ENCODE data around the gene AGAP1. TPM values are rescaled to one million over a fixed set of nuclear protein-coding genes. Genes with fewer than 3 reads are reported as not detected.

Gene AGAP1
- total RNA-seq, 1 experiment from 2014 or later, result 25.8 TPM

GRCh38 chr2:236168110-236169080 is 674.6 kb downstream of the AGAP1 start, which contains the start of gene GBX2:
Gene GBX2, minus strand, starts transcription at chr2:236168386. Its CDS starts 415 bp downstream, at chr2:236167971.
- Histone ChIP-seq H2AFZ (ENCODE audit: low read length) (no peak within 1 kb of the TSS), H3K4ac (ENCODE audit: low read depth, low read length) (no peak within 1 kb of the TSS), H3T11ph (ENCODE audit: low read length) (no peak within 1 kb of the TSS), H2BK20ac (ENCODE audit: low read depth, low read length, poor library complexity, severe bottlenecking) (no peak within 1 kb of the TSS), H3K27ac (ENCODE audit: insufficient read length, low read depth, low read length) (no peak within 1 kb of the TSS), H3K18ac (ENCODE audit: insufficient read length, low read depth, low read length) (no peak within 1 kb of the TSS), H2BK12ac (ENCODE audit: insufficient read length, low read depth, low read length) (no peak within 1 kb of the TSS), H3K9me3 (ENCODE audit: control insufficient read depth, low read depth, low read length) (no peaks in the 10 kb centered on the region), H2BK120ac (ENCODE audit: low read depth, low read length, poor library complexity, severe bottlenecking) (no peak within 1 kb of the TSS), H3K79me1 (ENCODE audit: insufficient read depth, low read depth, low read length, poor library complexity, severe bottlenecking) (no peaks in the 10 kb centered on the region), H4K91ac (ENCODE audit: insufficient read length, low read depth, low read length) (no peak within 1 kb of the TSS), H3K56ac (ENCODE audit: insufficient read length, low read depth, low read length) (no peak within 1 kb of the TSS), H3K4me1 (ENCODE audit: insufficient read depth, low read length) (peaks cover 3% of the 10 kb centered on the region), H4K8ac (replicated peaks; ENCODE audit: insufficient read length, low read depth, low read length) (no peak within 1 kb of the TSS), H2BK5ac (ENCODE audit: insufficient read length, low read length) (no peak within 1 kb of the TSS), H4K5ac (ENCODE audit: insufficient read length, low read depth, low read length) (no peak within 1 kb of the TSS), H3K23me2 (ENCODE audit: insufficient read length, low read depth, low read length, poor library complexity, severe bottlenecking) (peaks cover 28% of the 10 kb centered on the region), H3K4me2 (ENCODE audit: insufficient read depth, insufficient read length, low read length) (peak within 1 kb of the TSS; percentile 64), H3K9ac (ENCODE audit: extremely low read depth, insufficient read length, low read length) (no peak within 1 kb of the TSS), H2AK5ac (ENCODE audit: insufficient read length, low read length) (no peak within 1 kb of the TSS), H4K20me1 (ENCODE audit: control insufficient read depth, insufficient read depth, insufficient read length) (no peaks in the 10 kb centered on the region), H3K14ac (ENCODE audit: insufficient read depth, low read length) (peak within 1 kb of the TSS; percentile 54; the same call in 1 of the 2 replicates), H3K79me2 (ENCODE audit: insufficient read depth, low read length) (no peaks in the 10 kb centered on the region), H3K27me3 (ENCODE audit: insufficient read depth, low read length) (peaks cover 80% of the 10 kb centered on the region), H2BK15ac (ENCODE audit: low read depth, low read length) (no peak within 1 kb of the TSS), H3K23ac (ENCODE audit: insufficient read length, low read depth, low read length) (no peak within 1 kb of the TSS)
- Mint-ChIP-seq H3K27me3 (ENCODE audit: low read depth) (peaks cover 93% of the 10 kb centered on the region), H3K4me3 (peak within 1 kb of the TSS; percentile 48 to 81), H3K4me1 (peaks cover 40 to 44% of the 10 kb centered on the region in 2 experiments), H3K36me3 (ENCODE audit: insufficient read depth in 1 of 3, low read depth in 3 of 3) (peaks cover 0 to 2% (median 0%) of the 10 kb centered on the region in 3 experiments; a peak in 2 of 7 replicates), H3K9me3 (peaks cover 0 to 8% of the 10 kb centered on the region in 2 experiments; a peak in 2 of 5 replicates), H3K27ac (no peak within 1 kb of the TSS)
- TF ChIP-seq CTCF (conservative IDR thresholded peaks at IDR 0.05), result no peak
- peak; percentile 94 for DNase-seq
- no CpG with 5 or more reads among the region's 105 CpGs for WGBS (ENCODE audit: extremely low coverage, insufficient read length, low lambda C conversion rate)

Data from H9 (cell line).